Breast epithelium (tissue), 3 donors: Measurements from ENCODE around the gene CXorf38.

Experiments used
- CTCF ChIP-seq, 3 donors: fragments of 450-650 bp; IDR thresholded peaks; one replicate each; pipeline ENCODE4 v1.5.1; 2016 to 2017; ENCODE audit warnings: antibody characterized with exemption in 3 of 3, mild to moderate bottlenecking in 3 of 3, moderate library complexity in 3 of 3
- POLR2A ChIP-seq: fragments of 450-650 bp; IDR thresholded peaks from one replicate; pipeline ENCODE4 v1.6.1; 2016; ENCODE audit warnings: antibody characterized with exemption, mild to moderate bottlenecking, moderate library complexity
- POLR2AphosphoS5 ChIP-seq, 3 donors: sonication (generic); formaldehyde crosslinking; IDR thresholded peaks; one replicate each; pipeline ENCODE4 v1.6.1; 2017; ENCODE audit warnings: antibody characterized with exemption in 3 of 3

- TF ChIP-seq POLR2A (no peak), CTCF (IDR thresholded peaks at IDR 0.05) (no peak), POLR2AphosphoS5 (IDR thresholded peaks at IDR 0.05) (no peak)
Observed at GRCh38 chrX:40625294-40625693, 22.1 kb downstream of the CXorf38 start.
